Measurements from ENCODE around the gene OTUB2. TPM values are rescaled to one million over a fixed set of nuclear protein-coding genes. Genes with fewer than 3 reads are reported as not detected.

Gene OTUB2
- total and polyA plus RNA-seq, 2 donors (not counting 3 experiments of a cell fraction or from before 2014, with no cell fraction given): 0.70 to 1.6 TPM

DNA sequence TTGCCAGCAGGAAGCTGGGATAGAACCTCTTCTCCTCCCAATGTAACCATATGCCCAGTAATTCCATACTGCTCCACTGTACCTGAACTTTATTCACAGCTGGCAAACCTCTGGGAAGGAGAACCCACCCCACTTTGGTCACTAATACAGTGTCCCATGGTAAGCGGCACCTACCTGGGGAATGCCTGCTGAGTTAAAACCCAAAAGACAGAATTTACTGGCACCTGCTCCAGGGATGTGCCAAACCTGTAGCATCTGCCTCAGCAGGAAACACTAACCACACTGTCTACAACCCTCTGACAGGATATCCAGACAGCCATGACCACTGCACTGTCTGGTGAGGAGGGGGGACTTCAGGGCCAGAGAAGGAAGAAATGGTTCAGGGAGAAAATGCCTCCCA lies 28.3 kb downstream of the OTUB2 start:
- Histone ChIP-seq H3K27ac (ENCODE audit: insufficient read depth, low read depth, low read length) (no peak overlapping the region), H4K20me1 (replicated peaks; ENCODE audit: control insufficient read depth, extremely low read depth, insufficient read depth, low read length) (no peaks in the 10 kb centered on the region), H3K4me3 (replicated peaks in 1 of 3; ENCODE audit: insufficient read depth in 1 of 3, low read depth in 1 of 3, low read length in 3 of 3) (no peak overlapping the region), H2AFZ (ENCODE audit: low read depth, low read length) (no peak overlapping the region), H3K9me3 (replicated peaks; ENCODE audit: control insufficient read depth, insufficient read depth, low read length) (no peaks in the 10 kb centered on the region), H3K9me1 (replicated peaks; ENCODE audit: control insufficient read depth, extremely low read depth, insufficient read depth, low read length) (no peaks in the 10 kb centered on the region), H3K27me3 (ENCODE audit: control insufficient read depth in 2 of 2, insufficient read depth in 2 of 2, low read length in 2 of 2) (no peaks in the 10 kb centered on the region), H3K9ac (replicated peaks; ENCODE audit: extremely low read depth, insufficient read depth, low read length) (no peak overlapping the region), H3K4me1 (ENCODE audit: control insufficient read depth, extremely low read depth, insufficient read depth, low read length) (no peaks in the 10 kb centered on the region), H3K4me2 (ENCODE audit: insufficient read depth, low read length) (no peak overlapping the region), H3K79me2 (ENCODE audit: control insufficient read depth, insufficient read depth, low read length) (peaks cover 5% of the 10 kb centered on the region), H3K36me3 (ENCODE audit: control insufficient read depth in 2 of 2, extremely low read depth in 1 of 2, insufficient read depth in 2 of 2, low read length in 2 of 2) (peaks cover 17 to 31% of the 10 kb centered on the region in 2 experiments)
- dilution Hi-C loops (cut with MboI; ENCODE audit: extremely low pct_ligation_motif_present, low sequenced_read_pairs): no loop called here
- TF ChIP-seq, protein P1, sequence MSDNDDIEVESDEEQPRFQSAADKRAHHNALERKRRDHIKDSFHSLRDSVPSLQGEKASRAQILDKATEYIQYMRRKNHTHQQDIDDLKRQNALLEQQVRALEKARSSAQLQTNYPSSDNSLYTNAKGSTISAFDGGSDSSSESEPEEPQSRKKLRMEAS (IDR thresholded peaks at IDR 0.05; ENCODE audit: insufficient read depth, insufficient read length): no peak
- no peak for TF ChIP-seq MYC (IDR thresholded peaks at IDR 0.05; ENCODE audit: low read depth, low read length)
- no peak for TF ChIP-seq JUN (IDR thresholded peaks at IDR 0.05; ENCODE audit: borderline replicate concordance, insufficient read depth, insufficient read length, low read depth)
- DNase-seq (ENCODE audit: low read depth, low spot score): no peak
- ChIA-PET POLR2A (no interaction called here), CTCF (interaction anchor here (1.1 to 7.6 kb wide), 3 partner anchors 18 to 82 kb away, joined by 3 to 133 read pairs (median 4); no protein-coding TSS in a partner anchor)
- FAIRE-seq: no peak
- no TSS peak for BruUV-seq (replicated peaks)
- intact Hi-C loops (cut with micrococcal nuclease): no loop called here

DNA sequence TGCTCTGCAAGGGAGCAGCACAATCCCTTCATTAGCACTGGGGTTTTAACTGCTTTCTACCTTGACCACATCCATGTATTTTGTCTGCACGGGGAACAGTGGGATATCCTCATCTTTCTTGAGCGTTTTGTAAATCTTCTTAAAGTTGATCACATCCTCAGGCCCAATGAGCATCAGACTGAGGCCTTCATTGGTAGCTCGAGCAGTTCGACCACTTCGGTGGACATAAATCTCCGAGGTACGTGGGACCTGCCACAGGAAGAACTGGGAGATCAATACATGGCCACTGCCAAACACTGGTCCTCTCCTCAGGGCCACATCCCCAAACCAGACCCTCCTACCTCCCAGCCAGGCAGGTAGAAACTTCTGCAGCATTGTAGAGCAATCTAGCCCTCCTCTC lies 28.8 kb downstream of the OTUB2 start:
- no peak overlapping the region for H3K4me2 ChIP-seq (ENCODE audit: insufficient read depth, low read length)
- H2AFZ ChIP-seq (ENCODE audit: low read depth, low read length): no peak overlapping the region
- H3K9me3 ChIP-seq (replicated peaks; ENCODE audit: control insufficient read depth, insufficient read depth, low read length): no peaks in the 10 kb centered on the region
- no peaks in the 10 kb centered on the region for H3K9me1 ChIP-seq (replicated peaks; ENCODE audit: control insufficient read depth, extremely low read depth, insufficient read depth, low read length)
- intact Hi-C loops (cut with micrococcal nuclease): no loop called here
- DNase-seq (ENCODE audit: low read depth, low spot score) (no peak), FAIRE-seq (no peak)
- dilution Hi-C loops (cut with MboI; ENCODE audit: extremely low pct_ligation_motif_present, low sequenced_read_pairs): no loop called here
- POLR2A ChIA-PET: no interaction called here
- H3K4me3 ChIP-seq (replicated peaks in 1 of 3; ENCODE audit: insufficient read depth in 1 of 3, low read depth in 1 of 3, low read length in 3 of 3): no peak overlapping the region
- no peaks in the 10 kb centered on the region for H3K4me1 ChIP-seq (ENCODE audit: control insufficient read depth, extremely low read depth, insufficient read depth, low read length)
- no peak for TF ChIP-seq EZH2 (IDR thresholded peaks at IDR 0.05; ENCODE audit: borderline replicate concordance, low read depth, low read length, severe bottlenecking)
- TF ChIP-seq POLR2AphosphoS5 (IDR thresholded peaks at IDR 0.05; ENCODE audit: insufficient read depth, low read depth, low read length): no peak
- TF ChIP-seq, protein P1 (IDR thresholded peaks at IDR 0.05; ENCODE audit: insufficient read depth, insufficient read length): no peak
- TF ChIP-seq GATA2 (IDR thresholded peaks at IDR 0.05; ENCODE audit: insufficient read depth, insufficient read length, low read depth, low read length): no peak
- no peak for TF ChIP-seq POLR2A (IDR thresholded peaks at IDR 0.05; ENCODE audit: low read depth, low read length)
- TF ChIP-seq MYC (IDR thresholded peaks at IDR 0.05; ENCODE audit: low read depth, low read length): no peak
- no peak for TF ChIP-seq JUN (IDR thresholded peaks at IDR 0.05; ENCODE audit: borderline replicate concordance, insufficient read depth, insufficient read length, low read depth)
- TF ChIP-seq, protein P2, sequence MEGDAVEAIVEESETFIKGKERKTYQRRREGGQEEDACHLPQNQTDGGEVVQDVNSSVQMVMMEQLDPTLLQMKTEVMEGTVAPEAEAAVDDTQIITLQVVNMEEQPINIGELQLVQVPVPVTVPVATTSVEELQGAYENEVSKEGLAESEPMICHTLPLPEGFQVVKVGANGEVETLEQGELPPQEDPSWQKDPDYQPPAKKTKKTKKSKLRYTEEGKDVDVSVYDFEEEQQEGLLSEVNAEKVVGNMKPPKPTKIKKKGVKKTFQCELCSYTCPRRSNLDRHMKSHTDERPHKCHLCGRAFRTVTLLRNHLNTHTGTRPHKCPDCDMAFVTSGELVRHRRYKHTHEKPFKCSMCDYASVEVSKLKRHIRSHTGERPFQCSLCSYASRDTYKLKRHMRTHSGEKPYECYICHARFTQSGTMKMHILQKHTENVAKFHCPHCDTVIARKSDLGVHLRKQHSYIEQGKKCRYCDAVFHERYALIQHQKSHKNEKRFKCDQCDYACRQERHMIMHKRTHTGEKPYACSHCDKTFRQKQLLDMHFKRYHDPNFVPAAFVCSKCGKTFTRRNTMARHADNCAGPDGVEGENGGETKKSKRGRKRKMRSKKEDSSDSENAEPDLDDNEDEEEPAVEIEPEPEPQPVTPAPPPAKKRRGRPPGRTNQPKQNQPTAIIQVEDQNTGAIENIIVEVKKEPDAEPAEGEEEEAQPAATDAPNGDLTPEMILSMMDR (IDR thresholded peaks at IDR 0.05; ENCODE audit: extremely low read depth in 1 of 2, insufficient read depth in 1 of 2, low read depth in 1 of 2, low read length in 2 of 2): no peak
- TF ChIP-seq FOS (IDR thresholded peaks at IDR 0.05; ENCODE audit: borderline replicate concordance, insufficient read depth, low read length): no peak
- peaks cover 5% of the 10 kb centered on the region for H3K79me2 ChIP-seq (ENCODE audit: control insufficient read depth, insufficient read depth, low read length)
- H3K9ac ChIP-seq (replicated peaks; ENCODE audit: extremely low read depth, insufficient read depth, low read length): no peak overlapping the region
- BruUV-seq (replicated peaks): no TSS peak
- H3K27me3 ChIP-seq (ENCODE audit: control insufficient read depth in 2 of 2, insufficient read depth in 2 of 2, low read length in 2 of 2): no peaks in the 10 kb centered on the region
- H3K36me3 ChIP-seq (ENCODE audit: control insufficient read depth in 2 of 2, extremely low read depth in 1 of 2, insufficient read depth in 2 of 2, low read length in 2 of 2): peaks cover 21 to 31% of the 10 kb centered on the region in 2 experiments
- no peak overlapping the region for H3K27ac ChIP-seq (ENCODE audit: insufficient read depth, low read depth, low read length)
- CTCF ChIA-PET: interaction anchor here (7.6 kb wide), 1 partner anchor 82 kb away, joined by 133 read pairs; no protein-coding TSS in a partner anchor
- H4K20me1 ChIP-seq (replicated peaks; ENCODE audit: control insufficient read depth, extremely low read depth, insufficient read depth, low read length): no peaks in the 10 kb centered on the region
